HepG2 (cell line): ENCODE results near the gene ITGB7. TPM values are rescaled to one million over a fixed set of nuclear protein-coding genes. Genes with fewer than 3 reads are reported as not detected.
"Not testable (repeated sequence)": the region's sequence is repeated elsewhere in the genome, so short reads cannot be mapped to it uniquely, and the experiment has no call there.

ENCODE experiments used
- ATAC-seq: fragments of 200-7000 bp; cut with Tn5 transposase; 3 replicates; pipeline ENCODE4 v1.9.1; 2020; ENCODE audit warnings: mild to moderate bottlenecking, moderate library complexity
- BruUV-seq: library from RNA; stranded (reverse); fragments of 400-500 nt; replicated peaks from 2 replicates; lab custom pipeline; 2021; lab: Mats Ljungman, UMichigan
- CTCF ChIA-PET: fragments of 300-600 bp; formaldehyde crosslinking; extraction: SDS; loops from one replicate; lab custom pipeline; 2021; ENCODE audit warnings: low total read pairs, inconsistent platforms, low intra/inter-chr PET ratio; lab: Yijun Ruan, JAX
- POLR2A ChIA-PET: fragments of 350-600 bp; sonication (Branson Sonifier 250); formaldehyde crosslinking; loops from one replicate; lab custom pipeline; 2020; ENCODE audit warnings: antibody characterized with exemption, inconsistent platforms; lab: Yijun Ruan, JAX
- DNase-seq: peaks from one replicate; pipeline ENCODE4 v3.0.0-alpha.2; 2015; ENCODE audit warnings: low spot score
- FAIRE-seq: peaks from 3 replicates; lab custom pipeline; 2011; peaks lifted over from hg19 to GRCh38; lab: Jason Lieb, UNC
- H2AFZ ChIP-seq: one replicate; pipeline ENCODE4 v1.6.1; 2011; ENCODE audit warnings: low read length, inconsistent platforms
- H3K27ac ChIP-seq: fragments of 300-600 bp; 3 replicates; pipeline ENCODE4 v1.8.0; 2011; ENCODE audit warnings: mixed run types, mild to moderate bottlenecking, mixed read lengths, low read length, inconsistent platforms; ENCODE audit not compliant: insufficient read depth; ENCODE audit errors: extremely low read length
- H3K27me3 ChIP-seq, 2 experiments: fragments of 200-600 bp in 1 of 2; 2 replicates in 1 of 2; 3 replicates in 1 of 2; pipeline versions ENCODE4 v1.6.0 to v1.8.0; 2011; ENCODE audit warnings: low read length in 2 of 2, mild to moderate bottlenecking in 2 of 2, moderate library complexity in 2 of 2, inconsistent platforms in 1 of 2; ENCODE audit not compliant: insufficient read depth in 2 of 2, control insufficient read depth in 1 of 2
- H3K36me3 ChIP-seq, 2 experiments: fragments of 200-600 bp in 1 of 2; replicated peaks in 1 of 2; 2 replicates in 1 of 2; 3 replicates in 1 of 2; pipeline versions ENCODE4 v1.5.1 to v1.8.0; 2011; ENCODE audit warnings: low read length in 2 of 2, inconsistent platforms in 1 of 2; ENCODE audit not compliant: insufficient read depth in 2 of 2, control insufficient read depth in 1 of 2
- H3K4me1 ChIP-seq: 2 replicates; pipeline ENCODE4 v1.5.1; 2012; ENCODE audit warnings: low read length, inconsistent platforms; ENCODE audit not compliant: insufficient read depth
- H3K4me2 ChIP-seq: 2 replicates; pipeline ENCODE4 v1.6.0; 2011; ENCODE audit warnings: low read depth, low read length, inconsistent platforms
- H3K4me3 ChIP-seq, 3 experiments: fragments of 200-600 bp in 1 of 3; sonication (generic), shearing (Covaris generic) in 1 of 3; replicated peaks in 1 of 3; 2 replicates each; pipeline ENCODE4 v1.5.1; 2011 to 2016; ENCODE audit warnings: low read length in 3 of 3, inconsistent platforms in 2 of 3, low read depth in 2 of 3, mild to moderate bottlenecking in 2 of 3, control low read depth in 1 of 3, mixed read lengths in 1 of 3; ENCODE audit not compliant: insufficient read depth in 1 of 3
- H3K79me2 ChIP-seq: one replicate; pipeline ENCODE4 v1.6.1; 2011; ENCODE audit warnings: low read length, inconsistent platforms; ENCODE audit not compliant: insufficient read depth
- H3K9ac ChIP-seq: 2 replicates; pipeline ENCODE4 v1.6.0; 2011; ENCODE audit warnings: mild to moderate bottlenecking, low read depth, low read length, inconsistent platforms; ENCODE audit not compliant: insufficient read depth
- H3K9me3 ChIP-seq: 2 replicates; pipeline ENCODE4 v1.5.1; 2012; ENCODE audit warnings: mild to moderate bottlenecking, low read length
- H4K20me1 ChIP-seq: 2 replicates; pipeline ENCODE4 v1.6.0; 2011; ENCODE audit warnings: inconsistent platforms, mild to moderate bottlenecking, low read length, moderate library complexity; ENCODE audit not compliant: insufficient read depth
- ARNT2 ChIP-seq: sonication (generic); formaldehyde crosslinking; IDR thresholded peaks from 2 replicates; pipeline ENCODE4 v1.8.0; 2022; ENCODE audit warnings: mild to moderate bottlenecking, low read depth, missing genetic modification reagents, moderate library complexity
- CAMTA2 ChIP-seq: sonication (generic); formaldehyde crosslinking; IDR thresholded peaks from 2 replicates; pipeline ENCODE4 v1.4.0; 2020; ENCODE audit warnings: mild to moderate bottlenecking, missing genetic modification reagents, borderline replicate concordance
- GFI1 ChIP-seq: sonication (generic); formaldehyde crosslinking; IDR thresholded peaks from 2 replicates; pipeline ENCODE4 v1.5.0; 2020; ENCODE audit warnings: missing genetic modification reagents, mild to moderate bottlenecking, borderline replicate concordance
- HES4 ChIP-seq: sonication (generic); formaldehyde crosslinking; IDR thresholded peaks from 2 replicates; pipeline ENCODE4 v1.9.0; 2021; ENCODE audit warnings: mild to moderate bottlenecking, missing genetic modification reagents, borderline replicate concordance
- NR2F6 ChIP-seq, 2 experiments: IDR thresholded peaks; 2 replicates each; pipeline ENCODE4 v1.6.1; 2016; ENCODE audit warnings: antibody characterized with exemption in 1 of 2, mild to moderate bottlenecking in 1 of 2
- PHF20 ChIP-seq: sonication (generic); formaldehyde crosslinking; IDR thresholded peaks from 2 replicates; pipeline ENCODE4 v1.5.0; 2020; ENCODE audit warnings: mild to moderate bottlenecking, missing genetic modification reagents
- PTBP1 ChIP-seq: fragments of 200-400 bp; formaldehyde crosslinking; IDR thresholded peaks from 2 replicates; pipeline ENCODE4 v1.6.1; 2018; ENCODE audit warnings: low read length, low read depth; ENCODE audit not compliant: poor library complexity, severe bottlenecking
- RNF2 ChIP-seq: fragments of 450-650 bp; conservative IDR thresholded peaks from 2 replicates; pipeline ENCODE4 v1.6.1; 2016; ENCODE audit warnings: low read depth
- TOPORS ChIP-seq: sonication (generic); formaldehyde crosslinking; IDR thresholded peaks from 2 replicates; pipeline ENCODE4 v1.8.0; 2023; ENCODE audit warnings: mild to moderate bottlenecking, missing genetic modification reagents
- ZBTB8A ChIP-seq: sonication (generic); formaldehyde crosslinking; IDR thresholded peaks from 2 replicates; pipeline ENCODE4 v1.4.0; 2020; ENCODE audit warnings: mild to moderate bottlenecking, low read depth, missing genetic modification reagents, borderline replicate concordance
- ZNF44 ChIP-seq: sonication (generic); formaldehyde crosslinking; IDR thresholded peaks from 2 replicates; pipeline ENCODE4 v1.5.1; 2020; ENCODE audit warnings: mild to moderate bottlenecking, missing genetic modification reagents
- ZNF558 ChIP-seq: sonication (generic); formaldehyde crosslinking; IDR thresholded peaks from 2 replicates; pipeline ENCODE4 v1.9.0; 2022; ENCODE audit warnings: mild to moderate bottlenecking, missing genetic modification reagents, borderline replicate concordance
- WGBS: methylation state at CpG from one replicate; pipeline ENCODE4 v1.1.6; 2017; ENCODE audit warnings: low lambda C conversion rate; 5-methylcytosine and 5-hydroxymethylcytosine counted together
- in situ Hi-C: cut with HindIII; loops from 2 replicates; pipeline ENCODE4 v1.10.0; 2017; ENCODE audit warnings: low pct_unique_long_range_greater_than_20kb; ENCODE audit not compliant: extremely low pct_ligation_motif_present
- intact Hi-C: fragments of 100-400 bp; cut with micrococcal nuclease; formaldehyde crosslinking; loops from one replicate; pipeline ENCODE4 v1.10.0; 2022; ENCODE audit not compliant: unreplicated experiment
- polyA plus RNA-seq, 8 experiments: library from polyadenylated mRNA; depleted of rRNA in 3 of 8; stranded (reverse) in 7 of 8; unstranded in 1 of 8; fragments of >200 nt; fragmentation: Illumina TruSeq in 4 of 8; extraction: Trizol in 4 of 8; gene quantifications; 2 replicates each; pipeline versions ENCODE4 v1.2.1 to v1.2.3, GENCODE V29; 2011 to 2016; ENCODE audit warnings: low read depth in 4 of 8, missing spikeins in 1 of 8, mixed read lengths in 1 of 8; ENCODE audit not compliant: insufficient read depth in 1 of 8
- total RNA-seq, 5 experiments: library from RNA; depleted of rRNA; stranded (reverse); fragments of >200 nt; fragmentation: Illumina TruSeq; extraction: Trizol; gene quantifications; 2 replicates each; pipeline ENCODE4 v1.2.3, GENCODE V29; 2016; ENCODE audit warnings: low read depth in 1 of 5
- TF ChIP-seq, protein P1 (sequence below): sonication (generic); formaldehyde crosslinking; IDR thresholded peaks from 2 replicates; pipeline ENCODE4 v1.5.0; 2020; ENCODE audit warnings: missing genetic modification reagents
- TF ChIP-seq, protein P2 (sequence below): sonication (generic); formaldehyde crosslinking; conservative IDR thresholded peaks from 2 replicates; pipeline ENCODE4 v1.8.1; 2023; ENCODE audit warnings: missing genetic modification reagents
- TF ChIP-seq, protein P3 (sequence below): sonication (generic); formaldehyde crosslinking; IDR thresholded peaks from 2 replicates; pipeline ENCODE4 v1.5.0; 2020; ENCODE audit warnings: missing genetic modification reagents, mild to moderate bottlenecking, borderline replicate concordance

Gene ITGB7
- total and polyA plus RNA-seq, 2 of the 13 experiments (the other 11 are each of a cell fraction or from before 2014, with no cell fraction given): 0.16 to 0.18 TPM

DNA sequence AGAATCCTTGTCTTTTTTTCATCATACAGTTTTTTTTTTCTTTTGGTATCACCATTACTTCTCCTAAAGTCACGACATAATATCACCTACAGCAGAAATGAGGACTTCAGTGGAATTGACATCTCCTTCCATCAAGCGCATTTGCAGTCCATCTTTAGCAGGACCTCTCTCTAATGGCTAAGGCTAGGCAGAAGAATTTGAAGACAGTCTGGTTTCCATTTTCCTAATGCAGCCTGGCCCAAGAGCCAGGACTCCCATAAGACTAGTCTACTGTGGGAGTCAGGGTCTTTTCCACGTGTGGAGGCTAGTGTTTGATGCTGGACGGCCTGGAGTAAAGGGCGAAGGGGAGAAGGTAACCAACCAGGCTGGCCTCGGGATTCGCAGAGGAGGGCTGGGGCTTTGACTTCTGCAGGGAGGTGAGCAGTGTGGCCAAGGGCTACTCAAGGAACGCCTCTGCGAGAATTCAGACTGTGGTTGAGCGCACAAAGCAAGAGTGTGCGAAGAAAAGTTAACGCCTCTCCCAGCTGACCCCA is 27.3 kb downstream of the ITGB7 start (continued):
- TF ChIP-seq ZNF558 (CRISPR knock-in tag) (0 out of 2 replicates have a peak, but pooled peaks have one; percentile 69), PHF20 (CRISPR knock-in tag) (no peak), ARNT2 (CRISPR knock-in tag) (no peak), RNF2 (no peak), ZNF44 (CRISPR knock-in tag) (no peak), TOPORS (CRISPR knock-in tag) (0 out of 2 replicates have a peak, but pooled peaks have one; percentile 6), CAMTA2 (peak; percentile 89; the same call in 1 of the 2 replicates), HES4 (CRISPR knock-in tag) (0 out of 2 replicates have a peak, but pooled peaks have one; percentile 7), PTBP1 (no peak), ZBTB8A (no peak), NR2F6 (IDR thresholded peaks at IDR 0.05) (no peak), NR2F6 (CRISPR knock-in tag; IDR thresholded peaks at IDR 0.05) (0 out of 2 replicates have a peak, but pooled peaks have one; percentile 5), GFI1 (CRISPR knock-in tag) (peak; percentile 32; the same call in 1 of the 2 replicates)
- TF ChIP-seq, protein P1, sequence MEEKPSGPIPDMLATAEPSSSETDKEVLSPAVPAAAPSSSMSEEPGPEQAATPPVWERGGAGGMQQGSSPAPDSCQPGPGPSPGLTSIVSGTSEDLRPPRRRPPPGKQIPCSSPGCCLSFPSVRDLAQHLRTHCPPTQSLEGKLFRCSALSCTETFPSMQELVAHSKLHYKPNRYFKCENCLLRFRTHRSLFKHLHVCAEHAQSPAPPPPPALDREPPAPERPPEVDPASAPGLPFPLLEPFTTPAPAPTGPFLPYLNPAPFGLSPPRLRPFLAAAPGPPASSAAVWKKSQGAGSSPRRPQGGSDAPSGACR (CRISPR knock-in tag): peak; percentile 32; the same call in 1 of the 2 replicates
- TF ChIP-seq, protein P2, sequence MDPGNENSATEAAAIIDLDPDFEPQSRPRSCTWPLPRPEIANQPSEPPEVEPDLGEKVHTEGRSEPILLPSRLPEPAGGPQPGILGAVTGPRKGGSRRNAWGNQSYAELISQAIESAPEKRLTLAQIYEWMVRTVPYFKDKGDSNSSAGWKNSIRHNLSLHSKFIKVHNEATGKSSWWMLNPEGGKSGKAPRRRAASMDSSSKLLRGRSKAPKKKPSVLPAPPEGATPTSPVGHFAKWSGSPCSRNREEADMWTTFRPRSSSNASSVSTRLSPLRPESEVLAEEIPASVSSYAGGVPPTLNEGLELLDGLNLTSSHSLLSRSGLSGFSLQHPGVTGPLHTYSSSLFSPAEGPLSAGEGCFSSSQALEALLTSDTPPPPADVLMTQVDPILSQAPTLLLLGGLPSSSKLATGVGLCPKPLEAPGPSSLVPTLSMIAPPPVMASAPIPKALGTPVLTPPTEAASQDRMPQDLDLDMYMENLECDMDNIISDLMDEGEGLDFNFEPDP (CRISPR knock-in tag): 0 out of 2 replicates have a peak, but pooled peaks have one; percentile 49
- TF ChIP-seq, protein P3, sequence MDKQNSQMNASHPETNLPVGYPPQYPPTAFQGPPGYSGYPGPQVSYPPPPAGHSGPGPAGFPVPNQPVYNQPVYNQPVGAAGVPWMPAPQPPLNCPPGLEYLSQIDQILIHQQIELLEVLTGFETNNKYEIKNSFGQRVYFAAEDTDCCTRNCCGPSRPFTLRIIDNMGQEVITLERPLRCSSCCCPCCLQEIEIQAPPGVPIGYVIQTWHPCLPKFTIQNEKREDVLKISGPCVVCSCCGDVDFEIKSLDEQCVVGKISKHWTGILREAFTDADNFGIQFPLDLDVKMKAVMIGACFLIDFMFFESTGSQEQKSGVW (CRISPR knock-in tag): 0 out of 2 replicates have a peak, but pooled peaks have one; percentile 16
- TF ChIP-seq, all 625 proteins: peak for 24

DNA sequence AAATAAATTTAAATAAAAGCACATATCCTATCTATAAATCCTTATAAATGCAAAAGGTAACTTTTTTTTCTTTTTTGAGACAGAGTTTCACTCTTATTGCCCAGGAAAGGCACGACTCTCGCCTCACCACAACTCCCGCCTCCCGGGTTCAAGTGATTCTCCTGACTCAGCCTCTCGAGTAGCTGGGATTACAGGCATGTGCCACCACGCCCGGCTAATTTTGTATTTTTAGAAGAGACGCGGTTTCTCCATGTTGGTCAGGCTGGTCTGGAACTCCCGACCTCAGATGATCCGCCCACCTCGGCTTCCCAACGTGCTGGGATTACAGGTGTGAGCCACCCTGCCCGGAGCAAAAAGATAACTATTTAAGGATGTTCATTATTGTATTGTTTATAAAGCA is 28.2 kb downstream of the ITGB7 start:
- H3K79me2 ChIP-seq: peaks cover 29% of the 10 kb centered on the region
- WGBS: 98% methylated on average over 14 of the region's 14 CpGs
- peaks cover 58% of the 10 kb centered on the region for H3K4me1 ChIP-seq
- H3K27ac ChIP-seq, H3K4me2 ChIP-seq, intact Hi-C loops, in situ Hi-C loops, DNase-seq, ATAC-seq, FAIRE-seq, CTCF ChIA-PET, H3K9ac ChIP-seq, H3K27me3 ChIP-seq, BruUV-seq, H2AFZ ChIP-seq, H3K4me3 ChIP-seq, H3K9me3 ChIP-seq: not testable (repeated sequence)
- peaks cover 6 to 20% of the 10 kb centered on the region in 2 experiments for H3K36me3 ChIP-seq
- H4K20me1 ChIP-seq: peaks cover 15% of the 10 kb centered on the region
- POLR2A ChIA-PET: interaction anchor here (3.2 kb wide), 1 partner anchor 18 kb away, joined by 34 read pairs; no protein-coding TSS in a partner anchor
